Spleen (tissue), 11 donors: ENCODE results near the gene PDE4B. TPM values are rescaled to one million over a fixed set of nuclear protein-coding genes. Genes with fewer than 3 reads are reported as not detected.

Experiments used
- DNase-seq: peaks from one replicate; pipeline ENCODE4 v3.0.0-alpha.2; 2020
- H3K27ac ChIP-seq, 8 donors: fragments of 200-600 bp; sonication (generic) in 7 of 8; 1 replicate in 4 of 8; 2 replicates in 4 of 8; pipeline versions ENCODE4 v1.5.0 to v1.8.0; 2016 to 2021; ENCODE audit warnings: inconsistent platforms in 4 of 8, mild to moderate bottlenecking in 4 of 8, moderate library complexity in 1 of 8
- H3K27me3 ChIP-seq, 7 donors: fragments of 200-600 bp; sonication (generic) in 6 of 7; replicated peaks in 1 of 7; 1 replicate in 4 of 7; 2 replicates in 3 of 7; pipeline versions ENCODE4 v1.5.0 to v1.8.0; 2016 to 2021; ENCODE audit warnings: inconsistent platforms in 3 of 7, mild to moderate bottlenecking in 1 of 7
- H3K36me3 ChIP-seq, 6 donors: fragments of 200-600 bp; sonication (generic) in 5 of 6; 1 replicate in 4 of 6; 2 replicates in 2 of 6; pipeline versions ENCODE4 v1.5.0 to v1.8.0; 2016 to 2021; ENCODE audit warnings: inconsistent platforms in 2 of 6
- H3K4me1 ChIP-seq, 6 donors: fragments of 200-600 bp; sonication (generic) in 5 of 6; 1 replicate in 3 of 6; 2 replicates in 3 of 6; pipeline versions ENCODE4 v1.5.0 to v1.8.0; 2016 to 2021; ENCODE audit warnings: inconsistent platforms in 3 of 6
- H3K4me3 ChIP-seq, 8 donors: fragments of 200-600 bp; sonication (generic) in 7 of 8; 1 replicate in 4 of 8; 2 replicates in 4 of 8; pipeline versions ENCODE4 v1.5.0 to v1.8.0; 2016 to 2021; ENCODE audit warnings: inconsistent platforms in 4 of 8, mild to moderate bottlenecking in 4 of 8, moderate library complexity in 2 of 8
- H3K9me3 ChIP-seq, 8 donors: fragments of 200-600 bp; sonication (generic) in 7 of 8; 1 replicate in 4 of 8; 2 replicates in 4 of 8; pipeline versions ENCODE4 v1.5.0 to v1.8.0; 2016 to 2021; ENCODE audit warnings: inconsistent platforms in 4 of 8
- CTCF ChIP-seq, 11 experiments: fragments of 200-600 bp in 7 of 11; fragments of 450-650 bp in 4 of 11; sonication (generic) in 4 of 11; IDR thresholded peaks in 8 of 11; conservative IDR thresholded peaks in 3 of 11; 1 replicate in 7 of 11; 2 replicates in 4 of 11; pipeline versions ENCODE4 v1.4.0 to v1.8.0; 2016 to 2021; ENCODE audit warnings: antibody characterized with exemption in 11 of 11, inconsistent platforms in 4 of 11, mild to moderate bottlenecking in 1 of 11
- POLR2A ChIP-seq, 3 donors: fragments of 450-650 bp; IDR thresholded peaks; one replicate each; pipeline ENCODE4 v1.5.1; 2017; ENCODE audit warnings: antibody characterized with exemption in 3 of 3, mild to moderate bottlenecking in 1 of 3
- POLR2AphosphoS5 ChIP-seq, 3 donors: sonication (generic); formaldehyde crosslinking; IDR thresholded peaks; one replicate each; pipeline ENCODE4 v1.5.1; 2017; ENCODE audit warnings: antibody characterized with exemption in 3 of 3
- WGBS, 5 donors: extraction: QIAGEN DNeasy Blood & Tissue Kit in 3 of 5; methylation state at CpG; one replicate each; pipeline versions ENCODE4 v1.1.5 to v1.1.7; 2013 to 2018; 5-methylcytosine and 5-hydroxymethylcytosine counted together
- intact Hi-C: fragments of 100-400 bp; cut with DNase I; formaldehyde crosslinking; loops from one replicate; pipeline ENCODE4 v1.15.0; 2023; ENCODE audit warnings: low total_unique reads
- polyA plus RNA-seq, 3 donors: library from polyadenylated mRNA; stranded (reverse); fragments of 200-250 nt; gene quantifications; one replicate each; pipeline ENCODE4 v1.2.1, GENCODE V29; 2013
- total RNA-seq, 7 donors: library from RNA; depleted of rRNA in 3 of 7; stranded (reverse); fragments of >200 nt in 3 of 7; fragmentation: NEBNext Ultra II Directional in 4 of 7; extraction: Animal tissue kit (Norgen Biotek cat#: 25700) in 4 of 7; gene quantifications; one replicate each; pipeline versions ENCODE4 v1.1.0 to v1.2.1, GENCODE V29; 2016 to 2021
- donor health status: healthy with polysubstance abuse.
- donor health status: DM: no; HTN: no; CAD: no; lungs with moderate emphysema.
- donor health status: DM: no; HTN: no; CAD: no.
- donor health status: Bipolar disorder and iron deficiency.
- donor health status: healthy.
- donor health status: DM: no; HTN: no; CAD: no.
- donor health status: DM: yes; HTN: yes; CAD: no.

PDE4B gene
- total and polyA plus RNA-seq, 10 donors = 12.6 to 88.2 (median 51.9) TPM

DNA sequence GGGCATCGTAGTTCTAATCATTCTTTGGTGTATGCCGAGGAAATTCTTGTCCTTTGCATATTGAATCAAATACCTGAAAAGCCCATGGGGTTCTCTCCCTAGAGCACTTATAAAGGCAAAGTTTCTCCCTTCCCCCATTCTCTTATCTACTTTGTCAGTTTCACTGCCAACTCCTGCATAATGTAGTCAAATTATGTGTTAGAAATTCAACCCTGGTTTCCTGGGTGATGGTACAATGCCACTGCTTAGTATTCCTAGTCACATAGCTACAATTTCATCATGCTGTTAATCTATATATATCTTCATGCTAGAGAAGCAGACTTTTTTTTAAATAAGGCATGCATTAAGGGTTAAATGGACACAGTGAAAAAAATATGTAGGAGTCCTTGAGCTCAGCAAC, 119.0 kb downstream of the PDE4B start:
- intact Hi-C loops = no loop called here
- no peak for DNase-seq

GRCh38 chr1:65918564-65918963, 125.9 kb downstream of the PDE4B start:
- no peak for DNase-seq

More for the DNA sequence above, 119.0 kb downstream of the PDE4B start:
- Histone ChIP-seq H3K4me3 (no peak overlapping the region), H3K4me1 (no peaks in the 10 kb centered on the region), H3K27ac (no peak overlapping the region), H3K27me3 (no peaks in the 10 kb centered on the region), H3K36me3 (no peaks in the 10 kb centered on the region), H3K9me3 (no peaks in the 10 kb centered on the region)
- TF ChIP-seq CTCF (IDR thresholded peaks at IDR 0.05 in 8 of 11, conservative IDR thresholded peaks at IDR 0.05 in 3 of 11) = no peak
- TF ChIP-seq POLR2AphosphoS5 (IDR thresholded peaks at IDR 0.05) = no peak
- TF ChIP-seq POLR2A (IDR thresholded peaks at IDR 0.05) = no peak
- 73 to 87% (median 77%) methylated on average over 2 of the region's 2 CpGs for WGBS, 5 donors

DNA sequence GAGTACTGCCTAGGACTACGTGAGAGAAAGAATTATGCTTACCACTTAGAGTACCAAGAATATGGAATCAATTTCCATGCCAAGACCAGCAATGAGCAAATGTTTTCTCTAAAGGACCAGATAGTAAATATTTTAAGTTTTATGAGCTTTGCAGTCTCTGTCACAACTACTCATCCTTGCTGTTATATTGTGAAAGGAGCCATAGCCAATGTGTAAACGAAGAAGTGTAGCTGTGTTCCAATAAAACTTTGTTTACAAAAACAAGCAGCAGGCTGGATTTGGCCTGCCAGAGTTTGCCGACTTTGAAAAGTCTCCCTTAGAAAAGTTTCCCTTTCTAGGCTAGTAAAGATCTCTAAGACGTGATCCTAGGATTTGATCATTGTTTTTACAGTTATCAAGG, 128.8 kb downstream of the PDE4B start:
- DNase-seq = no peak
- WGBS, 5 donors = 65 to 79% (median 73%) methylated on average over 4 of the region's 4 CpGs
- Histone ChIP-seq H3K27me3 (no peaks in the 10 kb centered on the region), H3K27ac (no peak overlapping the region), H3K36me3 (no peaks in the 10 kb centered on the region), H3K9me3 (no peaks in the 10 kb centered on the region), H3K4me3 (no peak overlapping the region), H3K4me1 (no peaks in the 10 kb centered on the region)
- intact Hi-C loops = no loop called here
- TF ChIP-seq POLR2AphosphoS5 (IDR thresholded peaks at IDR 0.05) (no peak), CTCF (IDR thresholded peaks at IDR 0.05 in 8 of 11, conservative IDR thresholded peaks at IDR 0.05 in 3 of 11) (no peak), POLR2A (IDR thresholded peaks at IDR 0.05) (no peak)

More at GRCh38 chr1:65918564-65918963, 125.9 kb downstream of the PDE4B start:
- WGBS, 5 donors = 62 to 80% (median 77%) methylated on average over 4 of the region's 4 CpGs
- Histone ChIP-seq H3K4me3 (no peak overlapping the region), H3K9me3 (no peaks in the 10 kb centered on the region), H3K27ac (no peak overlapping the region), H3K4me1 (no peaks in the 10 kb centered on the region), H3K36me3 (no peaks in the 10 kb centered on the region), H3K27me3 (no peaks in the 10 kb centered on the region)
- TF ChIP-seq CTCF (IDR thresholded peaks at IDR 0.05 in 8 of 11, conservative IDR thresholded peaks at IDR 0.05 in 3 of 11) (no peak), POLR2A (IDR thresholded peaks at IDR 0.05) (no peak), POLR2AphosphoS5 (IDR thresholded peaks at IDR 0.05) (no peak)
- intact Hi-C loops = no loop called here

- H3K4me3 ChIP-seq = no peak overlapping the region
- intact Hi-C loops = no loop called here
- no peaks in the 10 kb centered on the region for H3K4me1 ChIP-seq
- no peak for DNase-seq
- no peaks in the 10 kb centered on the region for H3K27me3 ChIP-seq
- H3K36me3 ChIP-seq = no peaks in the 10 kb centered on the region
- H3K27ac ChIP-seq = no peak overlapping the region
- TF ChIP-seq POLR2A (IDR thresholded peaks at IDR 0.05) (no peak), POLR2AphosphoS5 (IDR thresholded peaks at IDR 0.05) (no peak), CTCF (IDR thresholded peaks at IDR 0.05 in 8 of 11, conservative IDR thresholded peaks at IDR 0.05 in 3 of 11) (no peak)
- H3K9me3 ChIP-seq = no peaks in the 10 kb centered on the region
Observed at GRCh38 chr1:65924471-65924870, 131.8 kb downstream of the PDE4B start.
